Measurements from ENCODE around the gene STKLD1. TPM values are rescaled to one million over a fixed set of nuclear protein-coding genes. Genes with fewer than 3 reads are reported as not detected.

Gene STKLD1
- total and polyA plus RNA-seq, 9 of the 15 experiments (the other 6 are each of a cell fraction or from before 2014, with no cell fraction given) = 0.10 to 0.65 (median 0.33) TPM; not detected in 2

DNA sequence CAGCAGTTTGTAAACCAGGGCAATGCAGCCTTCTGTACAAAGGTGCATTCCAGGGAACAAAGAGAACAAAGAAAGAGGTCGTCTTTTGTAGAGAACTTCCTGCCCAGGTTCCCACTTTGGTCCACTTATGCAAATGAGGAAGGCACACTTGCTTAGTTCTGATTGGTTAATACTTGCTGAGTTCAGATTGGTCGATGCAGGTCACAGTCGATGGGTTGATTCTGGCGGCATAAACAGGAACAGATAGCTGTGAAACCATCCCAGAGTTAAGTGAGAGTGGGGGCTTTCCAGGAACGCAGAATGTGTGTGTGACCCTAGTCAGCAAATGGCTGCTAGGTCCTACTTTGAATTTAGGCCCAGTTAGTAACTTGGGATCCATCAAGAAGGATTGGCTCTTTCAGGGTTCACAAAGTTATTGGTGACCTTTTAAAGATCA lies 44.2 kb downstream of the STKLD1 start (continued):
- TF ChIP-seq, protein P1, sequence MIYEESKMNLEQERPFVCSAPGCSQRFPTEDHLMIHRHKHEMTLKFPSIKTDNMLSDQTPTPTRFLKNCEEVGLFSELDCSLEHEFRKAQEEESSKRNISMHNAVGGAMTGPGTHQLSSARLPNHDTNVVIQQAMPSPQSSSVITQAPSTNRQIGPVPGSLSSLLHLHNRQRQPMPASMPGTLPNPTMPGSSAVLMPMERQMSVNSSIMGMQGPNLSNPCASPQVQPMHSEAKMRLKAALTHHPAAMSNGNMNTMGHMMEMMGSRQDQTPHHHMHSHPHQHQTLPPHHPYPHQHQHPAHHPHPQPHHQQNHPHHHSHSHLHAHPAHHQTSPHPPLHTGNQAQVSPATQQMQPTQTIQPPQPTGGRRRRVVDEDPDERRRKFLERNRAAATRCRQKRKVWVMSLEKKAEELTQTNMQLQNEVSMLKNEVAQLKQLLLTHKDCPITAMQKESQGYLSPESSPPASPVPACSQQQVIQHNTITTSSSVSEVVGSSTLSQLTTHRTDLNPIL (CRISPR knock-in tag; IDR thresholded peaks at IDR 0.05) = no peak
- no peak for TF ChIP-seq SAP30 (IDR thresholded peaks at IDR 0.05; ENCODE audit: borderline replicate concordance, insufficient read depth, low read depth, low read length, poor library complexity, severe bottlenecking)
- no peak for TF ChIP-seq ARHGAP35 (IDR thresholded peaks at IDR 0.05; ENCODE audit: partially characterized antibody)

DNA sequence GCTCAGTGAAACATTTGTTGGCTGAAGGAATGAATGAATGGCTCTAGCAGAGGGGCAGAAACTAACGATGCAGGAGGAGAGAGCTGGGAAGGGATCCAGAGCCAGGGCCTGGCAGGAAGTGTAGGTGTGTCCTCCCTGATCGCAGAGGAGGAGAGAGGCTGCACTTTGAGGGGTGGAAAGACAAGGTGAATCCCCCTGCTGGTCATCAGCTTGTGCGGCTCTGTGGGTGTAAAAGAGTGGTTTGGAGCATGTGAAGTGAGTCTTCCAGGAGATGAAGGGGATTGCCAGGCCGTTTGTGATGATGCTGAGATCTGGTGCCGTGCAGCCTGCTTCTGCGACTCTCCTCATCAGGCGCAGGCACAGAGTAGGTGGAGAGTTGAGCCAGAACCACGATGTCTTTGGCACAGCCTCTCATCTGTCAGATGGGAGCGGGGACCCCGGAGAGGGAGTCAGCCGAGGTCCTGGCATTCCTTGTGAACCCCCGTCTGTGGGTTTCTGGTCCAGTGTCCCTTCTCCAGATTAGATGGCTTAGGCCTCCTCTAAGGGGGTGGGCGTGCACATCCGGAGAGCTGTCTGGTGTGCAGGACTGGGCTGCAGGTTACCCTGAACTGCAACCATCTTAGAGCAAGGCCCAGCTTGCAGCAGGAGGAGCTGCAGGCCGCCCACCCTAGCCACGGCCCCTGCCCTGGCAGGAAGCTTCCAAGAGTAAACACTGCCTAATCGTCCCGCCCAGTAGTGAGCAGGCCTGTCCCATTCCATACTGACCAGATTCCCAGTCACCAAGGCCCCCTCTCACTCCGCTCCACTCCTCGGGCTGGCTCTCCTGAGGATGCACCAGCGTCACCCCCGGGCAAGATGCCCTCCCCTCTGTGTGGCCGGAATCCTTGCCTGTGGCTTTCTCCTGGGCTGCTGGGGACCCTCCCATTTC lies 45.7 kb downstream of the STKLD1 start, which contains the start of gene ADAMTS13:
Gene ADAMTS13 (plus strand): TSS at position 753 of the 928 bp plus-strand sequence. CDS start 77 bp downstream, at position 830.
- no peaks in the 10 kb centered on the region for H3K9me3 ChIP-seq (replicated peaks; ENCODE audit: control insufficient read depth, insufficient read depth, low read depth, low read length)
- no peak within 1 kb of the TSS for H3K4me2 ChIP-seq (ENCODE audit: insufficient read depth, low read length)
- WGBS (ENCODE audit: insufficient coverage, low coverage, missing lambda C conversion rate) = 58% methylated on average over 22 of the region's 23 CpGs
- ATAC-seq (peak; percentile 19; the same call in 2 of the 3 replicates), FAIRE-seq (peak; percentile 80), DNase-seq (ENCODE audit: extremely low read depth in 1 of 4, low spot score in 3 of 4) (peak in 1 of 4 experiments; percentile 53)
- POLR2A ChIA-PET = interaction anchor here (0.6 to 1.0 kb wide), 2 partner anchors 10 to 318 kb away, joined by 3 read pairs; no protein-coding TSS in a partner anchor
- peaks cover 16 to 33% of the 10 kb centered on the region in 2 experiments; a peak in 4 of 5 replicates for H3K4me1 ChIP-seq (replicated peaks in 1 of 2; ENCODE audit: control insufficient read depth in 2 of 2, insufficient read depth in 2 of 2, low read length in 2 of 2)
- no peaks in the 10 kb centered on the region for H3K36me3 ChIP-seq (ENCODE audit: control insufficient read depth, insufficient read depth, low read length)
- peaks cover 10% of the 10 kb centered on the region for H3K79me2 ChIP-seq (ENCODE audit: control insufficient read depth, insufficient read depth, low read length)
- H3K9ac ChIP-seq (ENCODE audit: insufficient read depth in 1 of 2, low read depth in 2 of 2, low read length in 2 of 2) = peak within 1 kb of the TSS; percentile 14 to 18; a peak in 2 of 4 replicates
- intact Hi-C loops (cut with micrococcal nuclease) = no loop called here
- H3K27ac ChIP-seq (ENCODE audit: extremely low read depth, low read depth, low read length) = no peak within 1 kb of the TSS
- no peaks in the 10 kb centered on the region for H4K20me1 ChIP-seq (replicated peaks; ENCODE audit: control insufficient read depth, insufficient read depth, low read length)
- no peak within 1 kb of the TSS for H3K4me3 ChIP-seq
- in situ Hi-C loops (cut with MboI) = no loop called here
- peaks cover 3% of the 10 kb centered on the region for H3K9me1 ChIP-seq (ENCODE audit: control insufficient read depth, insufficient read depth, low read length)
- no TSS peak for BruUV-seq (replicated peaks)
- CTCF ChIA-PET (ENCODE audit: low intra/inter-chr PET ratio) = no interaction called here
- H3K27me3 ChIP-seq (ENCODE audit: control insufficient read depth in 2 of 2, insufficient read depth in 2 of 2, low read length in 2 of 2) = peaks cover 17 to 26% of the 10 kb centered on the region in 2 experiments
- H2AFZ ChIP-seq (ENCODE audit: low read depth, low read length) = peak within 1 kb of the TSS; percentile 63
- TF ChIP-seq CTCF (IDR thresholded peaks at IDR 0.05 in 2 of 3, conservative IDR thresholded peaks at IDR 0.05 in 1 of 3; ENCODE audit: insufficient read depth in 2 of 3, low read depth in 1 of 3, low read length in 3 of 3) = peak; percentile 21 to 43 (median 27); a peak in 2 of 6 replicates
- TF ChIP-seq SIRT6 (IDR thresholded peaks at IDR 0.05; ENCODE audit: low read depth, low read length) = no peak

Data from K562 (cell line).